ENCODE data around the gene RAB9B.

GRCh38 chrX:103776546-103776945 lies 55.5 kb downstream of the RAB9B start, which contains the start of gene PLP1:
- TF ChIP-seq POLR2A (IDR thresholded peaks at IDR 0.05) (no peak), EP300 (IDR thresholded peaks at IDR 0.05) (no peak), CTCF (IDR thresholded peaks at IDR 0.05) (no peak), POLR2AphosphoS5 (IDR thresholded peaks at IDR 0.05) (peak in 2 of 4 donors; percentile 37 to 46)

Data from sigmoid colon (tissue), 4 donors.